ENCODE data around the gene DHRS4.
"Not testable (repeated sequence)": the region's sequence is repeated elsewhere in the genome, so short reads cannot be mapped to it uniquely, and the experiment has no call there.

DNA sequence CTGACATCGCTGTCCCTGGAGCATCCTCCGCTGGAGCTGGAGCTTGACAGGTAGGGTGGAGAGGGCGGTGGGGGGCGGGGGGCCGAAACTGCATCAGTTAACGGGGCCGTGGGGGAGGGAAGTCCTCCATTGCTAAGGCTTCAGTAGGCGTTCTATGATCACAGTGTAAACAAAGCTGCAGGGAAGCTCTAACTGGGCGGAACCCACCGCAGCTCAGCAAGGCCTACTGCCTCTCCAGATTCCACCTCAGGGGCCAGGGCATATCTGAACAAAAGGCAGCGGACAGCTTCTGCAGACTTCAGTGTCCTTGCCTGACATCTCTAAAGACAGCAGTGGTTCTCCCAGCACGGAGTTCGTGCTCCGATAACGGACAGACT lies 16.7 kb downstream of the DHRS4 start:
- TF ChIP-seq, protein P1, sequence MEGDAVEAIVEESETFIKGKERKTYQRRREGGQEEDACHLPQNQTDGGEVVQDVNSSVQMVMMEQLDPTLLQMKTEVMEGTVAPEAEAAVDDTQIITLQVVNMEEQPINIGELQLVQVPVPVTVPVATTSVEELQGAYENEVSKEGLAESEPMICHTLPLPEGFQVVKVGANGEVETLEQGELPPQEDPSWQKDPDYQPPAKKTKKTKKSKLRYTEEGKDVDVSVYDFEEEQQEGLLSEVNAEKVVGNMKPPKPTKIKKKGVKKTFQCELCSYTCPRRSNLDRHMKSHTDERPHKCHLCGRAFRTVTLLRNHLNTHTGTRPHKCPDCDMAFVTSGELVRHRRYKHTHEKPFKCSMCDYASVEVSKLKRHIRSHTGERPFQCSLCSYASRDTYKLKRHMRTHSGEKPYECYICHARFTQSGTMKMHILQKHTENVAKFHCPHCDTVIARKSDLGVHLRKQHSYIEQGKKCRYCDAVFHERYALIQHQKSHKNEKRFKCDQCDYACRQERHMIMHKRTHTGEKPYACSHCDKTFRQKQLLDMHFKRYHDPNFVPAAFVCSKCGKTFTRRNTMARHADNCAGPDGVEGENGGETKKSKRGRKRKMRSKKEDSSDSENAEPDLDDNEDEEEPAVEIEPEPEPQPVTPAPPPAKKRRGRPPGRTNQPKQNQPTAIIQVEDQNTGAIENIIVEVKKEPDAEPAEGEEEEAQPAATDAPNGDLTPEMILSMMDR (IDR thresholded peaks at IDR 0.05; ENCODE audit: insufficient read depth, low read length), result not testable (repeated sequence)
- not testable (repeated sequence) for TF ChIP-seq POLR2AphosphoS5 (IDR thresholded peaks at IDR 0.05; ENCODE audit: low read depth); SPI1 (IDR thresholded peaks at IDR 0.05; ENCODE audit: borderline replicate concordance, low read depth); GABPA (IDR thresholded peaks at IDR 0.05; ENCODE audit: low read depth)
- TF ChIP-seq, protein P2, sequence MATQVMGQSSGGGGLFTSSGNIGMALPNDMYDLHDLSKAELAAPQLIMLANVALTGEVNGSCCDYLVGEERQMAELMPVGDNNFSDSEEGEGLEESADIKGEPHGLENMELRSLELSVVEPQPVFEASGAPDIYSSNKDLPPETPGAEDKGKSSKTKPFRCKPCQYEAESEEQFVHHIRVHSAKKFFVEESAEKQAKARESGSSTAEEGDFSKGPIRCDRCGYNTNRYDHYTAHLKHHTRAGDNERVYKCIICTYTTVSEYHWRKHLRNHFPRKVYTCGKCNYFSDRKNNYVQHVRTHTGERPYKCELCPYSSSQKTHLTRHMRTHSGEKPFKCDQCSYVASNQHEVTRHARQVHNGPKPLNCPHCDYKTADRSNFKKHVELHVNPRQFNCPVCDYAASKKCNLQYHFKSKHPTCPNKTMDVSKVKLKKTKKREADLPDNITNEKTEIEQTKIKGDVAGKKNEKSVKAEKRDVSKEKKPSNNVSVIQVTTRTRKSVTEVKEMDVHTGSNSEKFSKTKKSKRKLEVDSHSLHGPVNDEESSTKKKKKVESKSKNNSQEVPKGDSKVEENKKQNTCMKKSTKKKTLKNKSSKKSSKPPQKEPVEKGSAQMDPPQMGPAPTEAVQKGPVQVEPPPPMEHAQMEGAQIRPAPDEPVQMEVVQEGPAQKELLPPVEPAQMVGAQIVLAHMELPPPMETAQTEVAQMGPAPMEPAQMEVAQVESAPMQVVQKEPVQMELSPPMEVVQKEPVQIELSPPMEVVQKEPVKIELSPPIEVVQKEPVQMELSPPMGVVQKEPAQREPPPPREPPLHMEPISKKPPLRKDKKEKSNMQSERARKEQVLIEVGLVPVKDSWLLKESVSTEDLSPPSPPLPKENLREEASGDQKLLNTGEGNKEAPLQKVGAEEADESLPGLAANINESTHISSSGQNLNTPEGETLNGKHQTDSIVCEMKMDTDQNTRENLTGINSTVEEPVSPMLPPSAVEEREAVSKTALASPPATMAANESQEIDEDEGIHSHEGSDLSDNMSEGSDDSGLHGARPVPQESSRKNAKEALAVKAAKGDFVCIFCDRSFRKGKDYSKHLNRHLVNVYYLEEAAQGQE (IDR thresholded peaks at IDR 0.05; ENCODE audit: insufficient replicate concordance, low read depth), result not testable (repeated sequence)

All from HL-60 (cell line).